LNCAP (cell line): Measurements from ENCODE around the gene ARHGEF28.

ENCODE experiments used
- CTCF ChIP-seq: fragments of 450-650 bp; IDR thresholded peaks from 2 replicates; pipeline ENCODE4 v1.5.1; 2017; ENCODE audit warnings: mild to moderate bottlenecking

The ARHGEF28 gene

GRCh38 chr5:73814233-73814846, 188.3 kb downstream of the ARHGEF28 start:
- TF ChIP-seq CTCF, result no peak

GRCh38 chr5:73815631-73816030, 189.6 kb downstream of the ARHGEF28 start:
- TF ChIP-seq CTCF, result no peak

GRCh38 chr5:73816656-73817420, 190.8 kb downstream of the ARHGEF28 start:
- TF ChIP-seq CTCF, result no peak

- no peak for TF ChIP-seq CTCF
These were observed 192.4 kb downstream of the ARHGEF28 start for GRCh38 chr5:73818357-73818756.

- no peak for TF ChIP-seq CTCF
These were observed 194.3 kb downstream of the ARHGEF28 start for GRCh38 chr5:73820326-73820725.

GRCh38 chr5:73821003-73821402, 195.0 kb downstream of the ARHGEF28 start:
- TF ChIP-seq CTCF, result no peak

GRCh38 chr5:73822278-73822988, 196.4 kb downstream of the ARHGEF28 start:
- TF ChIP-seq CTCF, result no peak
